ENCODE data around the gene AMOTL2.

- TF ChIP-seq, protein P1, sequence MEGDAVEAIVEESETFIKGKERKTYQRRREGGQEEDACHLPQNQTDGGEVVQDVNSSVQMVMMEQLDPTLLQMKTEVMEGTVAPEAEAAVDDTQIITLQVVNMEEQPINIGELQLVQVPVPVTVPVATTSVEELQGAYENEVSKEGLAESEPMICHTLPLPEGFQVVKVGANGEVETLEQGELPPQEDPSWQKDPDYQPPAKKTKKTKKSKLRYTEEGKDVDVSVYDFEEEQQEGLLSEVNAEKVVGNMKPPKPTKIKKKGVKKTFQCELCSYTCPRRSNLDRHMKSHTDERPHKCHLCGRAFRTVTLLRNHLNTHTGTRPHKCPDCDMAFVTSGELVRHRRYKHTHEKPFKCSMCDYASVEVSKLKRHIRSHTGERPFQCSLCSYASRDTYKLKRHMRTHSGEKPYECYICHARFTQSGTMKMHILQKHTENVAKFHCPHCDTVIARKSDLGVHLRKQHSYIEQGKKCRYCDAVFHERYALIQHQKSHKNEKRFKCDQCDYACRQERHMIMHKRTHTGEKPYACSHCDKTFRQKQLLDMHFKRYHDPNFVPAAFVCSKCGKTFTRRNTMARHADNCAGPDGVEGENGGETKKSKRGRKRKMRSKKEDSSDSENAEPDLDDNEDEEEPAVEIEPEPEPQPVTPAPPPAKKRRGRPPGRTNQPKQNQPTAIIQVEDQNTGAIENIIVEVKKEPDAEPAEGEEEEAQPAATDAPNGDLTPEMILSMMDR (IDR thresholded peaks at IDR 0.05; ENCODE audit: low read depth, low read length): no peak
- TF ChIP-seq EZH2phosphoT487 (IDR thresholded peaks at IDR 0.05; ENCODE audit: low read depth): no peak
Measured at GRCh38 chr3:134307425-134307824, 66.8 kb downstream of the AMOTL2 start.

Data from OCI-LY3 (cell line).